Hepatocyte (in vitro differentiated cells): ENCODE data around the gene ELMO3.

Experiments used
- EZH2phosphoT487 ChIP-seq: fragments of 200-600 bp; sonication (generic); IDR thresholded peaks from one replicate; pipeline ENCODE4 v1.6.1; 2018; ENCODE audit warnings: antibody characterized with exemption, mild to moderate bottlenecking, low read depth, moderate library complexity; ENCODE audit not compliant: unreplicated experiment, severe bottlenecking
- TF ChIP-seq, protein P1 (sequence below): fragments of 200-600 bp; sonication (generic); IDR thresholded peaks from 2 replicates; pipeline ENCODE4 v1.5.1; 2016; ENCODE audit warnings: antibody characterized with exemption, mild to moderate bottlenecking; ENCODE audit not compliant: poor library complexity

DNA sequence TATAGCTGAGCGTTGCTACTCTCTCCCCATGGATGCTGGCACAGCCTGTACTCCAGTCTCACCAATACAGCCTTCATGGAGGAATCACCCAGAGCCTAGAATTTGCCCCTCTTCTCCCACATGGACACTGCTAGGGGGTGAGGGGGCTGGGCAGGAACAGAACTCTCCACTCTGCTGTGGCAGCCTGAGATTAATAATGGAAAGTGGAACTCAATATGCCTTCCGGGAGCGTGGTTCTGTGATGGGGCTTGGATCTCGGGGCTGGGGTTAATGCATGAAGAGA is 51.1 kb downstream of the ELMO3 start:
- no peak for TF ChIP-seq EZH2phosphoT487
- TF ChIP-seq, protein P1, sequence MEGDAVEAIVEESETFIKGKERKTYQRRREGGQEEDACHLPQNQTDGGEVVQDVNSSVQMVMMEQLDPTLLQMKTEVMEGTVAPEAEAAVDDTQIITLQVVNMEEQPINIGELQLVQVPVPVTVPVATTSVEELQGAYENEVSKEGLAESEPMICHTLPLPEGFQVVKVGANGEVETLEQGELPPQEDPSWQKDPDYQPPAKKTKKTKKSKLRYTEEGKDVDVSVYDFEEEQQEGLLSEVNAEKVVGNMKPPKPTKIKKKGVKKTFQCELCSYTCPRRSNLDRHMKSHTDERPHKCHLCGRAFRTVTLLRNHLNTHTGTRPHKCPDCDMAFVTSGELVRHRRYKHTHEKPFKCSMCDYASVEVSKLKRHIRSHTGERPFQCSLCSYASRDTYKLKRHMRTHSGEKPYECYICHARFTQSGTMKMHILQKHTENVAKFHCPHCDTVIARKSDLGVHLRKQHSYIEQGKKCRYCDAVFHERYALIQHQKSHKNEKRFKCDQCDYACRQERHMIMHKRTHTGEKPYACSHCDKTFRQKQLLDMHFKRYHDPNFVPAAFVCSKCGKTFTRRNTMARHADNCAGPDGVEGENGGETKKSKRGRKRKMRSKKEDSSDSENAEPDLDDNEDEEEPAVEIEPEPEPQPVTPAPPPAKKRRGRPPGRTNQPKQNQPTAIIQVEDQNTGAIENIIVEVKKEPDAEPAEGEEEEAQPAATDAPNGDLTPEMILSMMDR: no peak
